Breast epithelium (tissue), 4 donors: ENCODE results near the gene S1PR4. TPM values are rescaled to one million over a fixed set of nuclear protein-coding genes. Genes with fewer than 3 reads are reported as not detected.
"Not testable (repeated sequence)": the region's sequence is repeated elsewhere in the genome, so short reads cannot be mapped to it uniquely, and the experiment has no call there.

Experiments
- DNase-seq, 2 donors: peaks; one replicate each; pipeline ENCODE4 v3.0.0-alpha.2; 2019; ENCODE audit warnings: low spot score in 2 of 2
- H3K27ac ChIP-seq, 2 donors: fragments of 200-600 bp; sonication (generic) in 1 of 2; one replicate each; pipeline ENCODE4 v1.5.1; 2016 to 2019; ENCODE audit warnings: mild to moderate bottlenecking in 1 of 2
- H3K27me3 ChIP-seq, 2 donors: fragments of 200-600 bp; sonication (generic) in 1 of 2; one replicate each; pipeline versions ENCODE4 v1.5.1 to v1.6.0; 2017 to 2019; ENCODE audit warnings: control low read depth in 1 of 2, mild to moderate bottlenecking in 1 of 2
- H3K36me3 ChIP-seq: fragments of 200-600 bp; one replicate; pipeline ENCODE4 v1.5.1; 2019
- H3K4me1 ChIP-seq, 2 donors: fragments of 200-600 bp; sonication (generic); one replicate each; pipeline ENCODE4 v1.5.1; 2016 to 2019; ENCODE audit warnings: control low read depth in 1 of 2
- H3K4me3 ChIP-seq, 3 donors: fragments of 200-600 bp; sonication (generic); 1 replicate in 2 of 3; 2 replicates in 1 of 3; pipeline ENCODE4 v1.5.1; 2016 to 2019; ENCODE audit warnings: mild to moderate bottlenecking in 3 of 3, moderate library complexity in 2 of 3
- H3K9me3 ChIP-seq, 2 donors: fragments of 200-600 bp; sonication (generic) in 1 of 2; one replicate each; pipeline ENCODE4 v1.5.1; 2016 to 2019; ENCODE audit warnings: control low read depth in 1 of 2
- CTCF ChIP-seq, 3 donors: fragments of 450-650 bp; IDR thresholded peaks; one replicate each; pipeline ENCODE4 v1.5.1; 2016 to 2017; ENCODE audit warnings: antibody characterized with exemption in 3 of 3, mild to moderate bottlenecking in 3 of 3, moderate library complexity in 3 of 3
- POLR2A ChIP-seq: fragments of 450-650 bp; IDR thresholded peaks from one replicate; pipeline ENCODE4 v1.6.1; 2016; ENCODE audit warnings: antibody characterized with exemption, mild to moderate bottlenecking, moderate library complexity
- POLR2AphosphoS5 ChIP-seq, 3 donors: sonication (generic); formaldehyde crosslinking; IDR thresholded peaks; one replicate each; pipeline ENCODE4 v1.6.1; 2017; ENCODE audit warnings: antibody characterized with exemption in 3 of 3
- intact Hi-C: fragments of 100-400 bp; cut with DNase I; formaldehyde crosslinking; loops from one replicate; pipeline ENCODE4 v1.15.1; 2023; ENCODE audit warnings: low total_unique reads
- total RNA-seq, 3 donors: library from RNA; depleted of rRNA; stranded (reverse); fragments of >200 nt; gene quantifications; one replicate each; pipeline ENCODE4 v1.1.0, GENCODE V29; 2016

The S1PR4 gene
- total RNA-seq, 3 donors from 2014 or later = 1.3 to 1.9 TPM; not detected in 1

- Histone ChIP-seq H3K27me3 (no peaks in the 10 kb centered on the region), H3K4me3 (no peak overlapping the region), H3K36me3 (no peaks in the 10 kb centered on the region), H3K27ac (no peak overlapping the region), H3K9me3 (no peaks in the 10 kb centered on the region), H3K4me1 (peaks cover 6 to 15% of the 10 kb centered on the region in 2 donors)
- TF ChIP-seq CTCF (IDR thresholded peaks at IDR 0.05) = no peak
- TF ChIP-seq POLR2A = no peak
- no peak for TF ChIP-seq POLR2AphosphoS5 (IDR thresholded peaks at IDR 0.05)
- DNase-seq = no peak
- intact Hi-C loops = no loop called here
Observed at GRCh38 chr19:3190921-3191805, 12.6 kb downstream of the S1PR4 start.

- H3K9me3 ChIP-seq, H3K27me3 ChIP-seq, H3K4me3 ChIP-seq, intact Hi-C loops, H3K27ac ChIP-seq, DNase-seq, H3K36me3 ChIP-seq: not testable (repeated sequence)
- H3K4me1 ChIP-seq = peaks cover 6 to 12% of the 10 kb centered on the region in 2 donors
Observed at GRCh38 chr19:3191806-3192104, 13.2 kb downstream of the S1PR4 start.

GRCh38 chr19:3192228-3192635 is 13.7 kb downstream of the S1PR4 start:
- H3K27me3 ChIP-seq = no peaks in the 10 kb centered on the region
- H3K4me3 ChIP-seq = no peak overlapping the region
- no peak overlapping the region for H3K27ac ChIP-seq
- no peaks in the 10 kb centered on the region for H3K9me3 ChIP-seq
- DNase-seq = no peak
- H3K36me3 ChIP-seq = no peaks in the 10 kb centered on the region
- no peak for TF ChIP-seq CTCF (IDR thresholded peaks at IDR 0.05)
- TF ChIP-seq POLR2AphosphoS5 (IDR thresholded peaks at IDR 0.05) = no peak
- intact Hi-C loops = no loop called here
- H3K4me1 ChIP-seq = peaks cover 1 to 7% of the 10 kb centered on the region in 2 donors

GRCh38 chr19:3192684-3193083 is 14.1 kb downstream of the S1PR4 start:
- no peaks in the 10 kb centered on the region for H3K36me3 ChIP-seq
- intact Hi-C loops = no loop called here

GRCh38 chr19:3193256-3194105 is 14.9 kb downstream of the S1PR4 start:
- no peaks in the 10 kb centered on the region for H3K36me3 ChIP-seq
- H3K4me1 ChIP-seq = no peaks in the 10 kb centered on the region
- H3K9me3 ChIP-seq = no peaks in the 10 kb centered on the region
- TF ChIP-seq CTCF (IDR thresholded peaks at IDR 0.05) = no peak
- no peak for TF ChIP-seq POLR2A
- TF ChIP-seq POLR2AphosphoS5 (IDR thresholded peaks at IDR 0.05) = no peak
- intact Hi-C loops = no loop called here
- no peak overlapping the region for H3K4me3 ChIP-seq
- no peak for DNase-seq
- H3K27me3 ChIP-seq = no peaks in the 10 kb centered on the region
- no peak overlapping the region for H3K27ac ChIP-seq

More at GRCh38 chr19:3192684-3193083, 14.1 kb downstream of the S1PR4 start:
- no peak overlapping the region for H3K27ac ChIP-seq
- peaks cover 0 to 3% of the 10 kb centered on the region in 2 donors for H3K4me1 ChIP-seq
- TF ChIP-seq POLR2A (no peak), CTCF (IDR thresholded peaks at IDR 0.05) (no peak), POLR2AphosphoS5 (IDR thresholded peaks at IDR 0.05) (no peak)
- no peaks in the 10 kb centered on the region for H3K27me3 ChIP-seq
- no peak overlapping the region for H3K4me3 ChIP-seq
- no peak for DNase-seq
- no peaks in the 10 kb centered on the region for H3K9me3 ChIP-seq
